Endothelial cell of umbilical vein (primary cell): ENCODE results near the gene NDUFB1. TPM values are rescaled to one million over a fixed set of nuclear protein-coding genes. Genes with fewer than 3 reads are reported as not detected.

Experiments
- BruUV-seq: library from RNA; stranded (reverse); fragments of 400-500 nt; replicated peaks from 2 replicates; lab custom pipeline; 2021; lab: Mats Ljungman, UMichigan
- CTCF ChIA-PET: fragments of 300-600, 350-600 bp; sonication (Branson Sonifier 250); formaldehyde crosslinking; loops from one replicate; lab custom pipeline; 2021; ENCODE audit warnings: antibody characterized with exemption, inconsistent platforms; lab: Charles Lee
- POLR2A ChIA-PET: fragments of 300-600, 350-600 bp; sonication (Branson Sonifier 250); formaldehyde crosslinking; loops from one replicate; lab custom pipeline; 2021; ENCODE audit warnings: antibody characterized with exemption, inconsistent platforms; lab: Charles Lee
- DNase-seq: peaks from one replicate; pipeline ENCODE4 v3.0.0-alpha.2; 2011; ENCODE audit warnings: low read depth, low spot score
- FAIRE-seq: peaks from 2 replicates; lab custom pipeline; 2011; peaks lifted over from hg19 to GRCh38; lab: Jason Lieb, UNC
- H2AFZ ChIP-seq: 2 replicates; pipeline ENCODE4 v1.6.0; 2012; ENCODE audit warnings: low read depth, low read length, control low read depth, inconsistent platforms
- H3K27ac ChIP-seq: 2 replicates; pipeline ENCODE4 v1.5.1; 2011; ENCODE audit warnings: low read depth, mild to moderate bottlenecking, control low read depth, low read length, moderate library complexity; ENCODE audit not compliant: insufficient read depth
- H3K27me3 ChIP-seq, 2 experiments: 2 replicates each; pipeline versions ENCODE4 v1.6.0 to v1.6.1; 2011; ENCODE audit warnings: low read length in 2 of 2, mixed read lengths in 1 of 2; ENCODE audit not compliant: control insufficient read depth in 2 of 2, insufficient read depth in 2 of 2
- H3K36me3 ChIP-seq, 2 experiments: 2 replicates in 1 of 2; 3 replicates in 1 of 2; pipeline ENCODE4 v1.5.1; 2011; ENCODE audit warnings: low read length in 2 of 2, mild to moderate bottlenecking in 1 of 2, moderate library complexity in 1 of 2; ENCODE audit not compliant: control insufficient read depth in 2 of 2, insufficient read depth in 2 of 2; ENCODE audit errors: extremely low read depth in 1 of 2
- H3K4me1 ChIP-seq: 3 replicates; pipeline ENCODE4 v1.5.1; 2011; ENCODE audit warnings: mild to moderate bottlenecking, low read length; ENCODE audit not compliant: control insufficient read depth, insufficient read depth; ENCODE audit errors: extremely low read depth
- H3K4me2 ChIP-seq: 2 replicates; pipeline ENCODE4 v1.6.1; 2011; ENCODE audit warnings: low read length, control low read depth, mixed read lengths; ENCODE audit not compliant: insufficient read depth
- H3K4me3 ChIP-seq, 3 experiments: fragments of 200-600 bp in 1 of 3; sonication (generic), shearing (Covaris generic) in 1 of 3; replicated peaks in 1 of 3; 2 replicates each; pipeline ENCODE4 v1.5.1; 2011 to 2016; ENCODE audit warnings: control low read depth in 3 of 3, low read length in 3 of 3, mild to moderate bottlenecking in 2 of 3, inconsistent platforms in 1 of 3, low read depth in 1 of 3, moderate library complexity in 1 of 3; ENCODE audit not compliant: insufficient read depth in 1 of 3
- H3K79me2 ChIP-seq: 2 replicates; pipeline ENCODE4 v1.6.0; 2012; ENCODE audit warnings: low read length, inconsistent platforms; ENCODE audit not compliant: control insufficient read depth, insufficient read depth
- H3K9ac ChIP-seq: replicated peaks from 2 replicates; pipeline ENCODE3; 2011; ENCODE audit warnings: low read length, control low read depth; ENCODE audit not compliant: insufficient read depth; ENCODE audit errors: extremely low read depth
- H3K9me1 ChIP-seq: replicated peaks from 3 replicates; pipeline ENCODE4 v1.6.0; 2011; ENCODE audit warnings: mild to moderate bottlenecking, low read length; ENCODE audit not compliant: control insufficient read depth, insufficient read depth; ENCODE audit errors: extremely low read depth
- H3K9me3 ChIP-seq: replicated peaks from 2 replicates; pipeline ENCODE4 v1.5.1; 2012; ENCODE audit warnings: low read length, inconsistent platforms; ENCODE audit not compliant: control insufficient read depth, insufficient read depth
- H4K20me1 ChIP-seq: replicated peaks from 2 replicates; pipeline ENCODE3; 2011; ENCODE audit warnings: mild to moderate bottlenecking, low read length; ENCODE audit not compliant: control insufficient read depth, insufficient read depth; ENCODE audit errors: extremely low read depth
- EZH2 ChIP-seq: IDR thresholded peaks from 2 replicates; pipeline ENCODE4 v1.6.1; 2012; ENCODE audit warnings: borderline replicate concordance, low read depth, mild to moderate bottlenecking, moderate library complexity, low read length, inconsistent platforms; ENCODE audit not compliant: severe bottlenecking
- FOS ChIP-seq: IDR thresholded peaks from 2 replicates; pipeline ENCODE4 v1.6.1; 2011; ENCODE audit warnings: mild to moderate bottlenecking, low read length, moderate library complexity, borderline replicate concordance; ENCODE audit not compliant: insufficient read depth
- GATA2 ChIP-seq: IDR thresholded peaks from 2 replicates; pipeline ENCODE4 v1.7.0; 2011; ENCODE audit warnings: low read depth, mild to moderate bottlenecking, moderate library complexity, mixed read lengths, low read length; ENCODE audit not compliant: insufficient read length, insufficient read depth
- JUN ChIP-seq: IDR thresholded peaks from 2 replicates; pipeline ENCODE4 v1.6.1; 2011; ENCODE audit warnings: borderline replicate concordance, low read depth; ENCODE audit not compliant: insufficient read length, insufficient read depth
- MYC ChIP-seq: IDR thresholded peaks from one replicate; pipeline ENCODE4 v1.6.1; 2011; ENCODE audit warnings: mild to moderate bottlenecking, low read depth, low read length
- POLR2A ChIP-seq: IDR thresholded peaks from 2 replicates; pipeline ENCODE4 v1.6.1; 2012; ENCODE audit warnings: low read depth, mild to moderate bottlenecking, control low read depth, low read length
- POLR2AphosphoS5 ChIP-seq: IDR thresholded peaks from 2 replicates; pipeline ENCODE4 v1.6.1; 2012; ENCODE audit warnings: low read depth, mild to moderate bottlenecking, control low read depth, low read length, moderate library complexity; ENCODE audit not compliant: insufficient read depth
- dilution Hi-C: fragments of 300-500 bp; cut with MboI; formaldehyde crosslinking; loops from one replicate; pipeline ENCODE4 v1.15.0; 2019; ENCODE audit warnings: low sequenced_read_pairs; ENCODE audit not compliant: extremely low pct_ligation_motif_present
- intact Hi-C: fragments of 100-400 bp; cut with micrococcal nuclease; formaldehyde crosslinking; loops from one replicate; pipeline ENCODE4 v1.10.0; 2022
- polyA plus RNA-seq, 4 experiments: library from polyadenylated mRNA; depleted of rRNA in 3 of 4; stranded (reverse) in 3 of 4; unstranded in 1 of 4; fragments of >200 nt; gene quantifications; 2 replicates each; pipeline versions ENCODE4 v1.2.1 to v1.2.3, GENCODE V29; 2011 to 2012; ENCODE audit warnings: missing spikeins in 1 of 4
- total RNA-seq: library from RNA; stranded (reverse); gene quantifications from 2 replicates; pipeline ENCODE4 v1.2.3, GENCODE V29; 2021
- TF ChIP-seq, protein P1 (sequence below), 2 donors: IDR thresholded peaks; 1 replicate in 1 of 2; 2 replicates in 1 of 2; pipeline ENCODE4 v1.5.1; 2011; ENCODE audit warnings: low read length in 2 of 2, mild to moderate bottlenecking in 2 of 2, moderate library complexity in 2 of 2, control low read depth in 1 of 2, inconsistent platforms in 1 of 2, low read depth in 1 of 2; ENCODE audit not compliant: insufficient read depth in 1 of 2; ENCODE audit errors: extremely low read depth in 1 of 2
- TF ChIP-seq, protein P2 (sequence below): IDR thresholded peaks from 2 replicates; pipeline ENCODE4 v1.6.1; 2011; ENCODE audit not compliant: insufficient read depth, insufficient read length

The NDUFB1 gene
- total and polyA plus RNA-seq, 2 donors (not counting 3 experiments of a cell fraction or from before 2014, with no cell fraction given) = 95.2 to 267 TPM

DNA sequence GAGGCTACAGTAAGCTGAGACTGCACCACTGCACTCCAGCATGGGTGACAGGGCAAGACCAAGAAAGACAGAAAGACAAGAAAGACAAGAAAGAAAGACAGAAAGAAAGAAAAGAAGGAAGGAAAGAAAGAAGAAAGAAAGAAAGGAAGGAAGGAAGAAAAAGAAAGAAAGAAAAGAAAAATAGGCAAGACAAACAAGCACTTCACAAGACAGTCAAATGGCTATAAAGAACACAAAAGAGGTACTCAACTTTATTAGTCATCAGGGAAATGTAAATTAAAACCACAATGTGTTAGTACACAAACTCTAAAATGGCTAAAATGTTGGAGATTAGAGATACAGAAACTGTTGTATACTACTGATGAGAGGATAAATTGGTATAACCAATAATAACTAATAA lies 21.7 kb downstream of the NDUFB1 start:
- CTCF ChIA-PET = no interaction called here
- Histone ChIP-seq H3K27me3 (no peaks in the 10 kb centered on the region), H3K9me3 (no peaks in the 10 kb centered on the region), H3K79me2 (peaks cover 27% of the 10 kb centered on the region), H3K4me3 (no peak overlapping the region), H3K36me3 (peaks cover 2 to 3% of the 10 kb centered on the region in 2 experiments), H3K4me2 (no peak overlapping the region), H3K9me1 (no peaks in the 10 kb centered on the region), H2AFZ (no peak overlapping the region), H3K9ac (no peak overlapping the region), H3K27ac (no peak overlapping the region), H4K20me1 (no peaks in the 10 kb centered on the region), H3K4me1 (no peaks in the 10 kb centered on the region)
- intact Hi-C loops (loop anchor here (10.0 kb wide), 1 partner anchor 1085 kb away; the partner anchor contains the start of genes LYSET and MOAP1), dilution Hi-C loops (no loop called here)
- BruUV-seq = no TSS peak
- DNase-seq = no peak
- FAIRE-seq = no peak
- TF ChIP-seq GATA2 = no peak
- TF ChIP-seq FOS = no peak
- no peak for TF ChIP-seq POLR2A
- no peak for TF ChIP-seq JUN
- no peak for TF ChIP-seq POLR2AphosphoS5
- TF ChIP-seq, protein P1, sequence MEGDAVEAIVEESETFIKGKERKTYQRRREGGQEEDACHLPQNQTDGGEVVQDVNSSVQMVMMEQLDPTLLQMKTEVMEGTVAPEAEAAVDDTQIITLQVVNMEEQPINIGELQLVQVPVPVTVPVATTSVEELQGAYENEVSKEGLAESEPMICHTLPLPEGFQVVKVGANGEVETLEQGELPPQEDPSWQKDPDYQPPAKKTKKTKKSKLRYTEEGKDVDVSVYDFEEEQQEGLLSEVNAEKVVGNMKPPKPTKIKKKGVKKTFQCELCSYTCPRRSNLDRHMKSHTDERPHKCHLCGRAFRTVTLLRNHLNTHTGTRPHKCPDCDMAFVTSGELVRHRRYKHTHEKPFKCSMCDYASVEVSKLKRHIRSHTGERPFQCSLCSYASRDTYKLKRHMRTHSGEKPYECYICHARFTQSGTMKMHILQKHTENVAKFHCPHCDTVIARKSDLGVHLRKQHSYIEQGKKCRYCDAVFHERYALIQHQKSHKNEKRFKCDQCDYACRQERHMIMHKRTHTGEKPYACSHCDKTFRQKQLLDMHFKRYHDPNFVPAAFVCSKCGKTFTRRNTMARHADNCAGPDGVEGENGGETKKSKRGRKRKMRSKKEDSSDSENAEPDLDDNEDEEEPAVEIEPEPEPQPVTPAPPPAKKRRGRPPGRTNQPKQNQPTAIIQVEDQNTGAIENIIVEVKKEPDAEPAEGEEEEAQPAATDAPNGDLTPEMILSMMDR (IDR thresholded peaks at IDR 0.05; ENCODE audit: extremely low read depth in 1 of 2, insufficient read depth in 1 of 2, low read depth in 1 of 2, low read length in 2 of 2) = no peak
- TF ChIP-seq, protein P2, sequence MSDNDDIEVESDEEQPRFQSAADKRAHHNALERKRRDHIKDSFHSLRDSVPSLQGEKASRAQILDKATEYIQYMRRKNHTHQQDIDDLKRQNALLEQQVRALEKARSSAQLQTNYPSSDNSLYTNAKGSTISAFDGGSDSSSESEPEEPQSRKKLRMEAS = no peak
- TF ChIP-seq MYC = no peak
- TF ChIP-seq EZH2 = no peak
- POLR2A ChIA-PET = no interaction called here
